ENCODE results near the gene ZNF521. TPM values are rescaled to one million over a fixed set of nuclear protein-coding genes. Genes with fewer than 3 reads are reported as not detected.

ZNF521 gene
- total RNA-seq, 1 experiment from 2014 or later: not detected

GRCh38 chr18:25353080-25353479 lies 1.1 kb upstream of the ZNF521 start:
- no peak for DNase-seq (ENCODE audit: unreplicated experiment)
- TF ChIP-seq CTCF (IDR thresholded peaks at IDR 0.05; ENCODE audit: unreplicated experiment): no peak
- Mint-ChIP-seq H3K4me1 (ENCODE audit: insufficient read depth, unreplicated experiment) (peaks cover 5% of the 10 kb centered on the region), H3K27me3 (ENCODE audit: insufficient read depth, unreplicated experiment) (peaks cover 51% of the 10 kb centered on the region), H3K4me3 (ENCODE audit: unreplicated experiment) (no peak overlapping the region), H3K36me3 (ENCODE audit: insufficient read depth, unreplicated experiment) (no peaks in the 10 kb centered on the region), H3K9me3 (ENCODE audit: unreplicated experiment) (no peaks in the 10 kb centered on the region), H3K27ac (ENCODE audit: low read depth, unreplicated experiment) (no peak overlapping the region)
- ChIA-PET POLR2A (no interaction called here), CTCF (interaction anchor here (0.8 to 1.0 kb wide), 3 partner anchors 16 to 238 kb away, joined by 3 to 4 read pairs (median 4); no protein-coding TSS in a partner anchor)
- BruUV-seq (replicated peaks): no TSS peak
- intact Hi-C loops (cut with micrococcal nuclease): loop anchor here (5.0 kb wide), 1 partner anchor 956 kb away; the partner anchor contains the start of gene OSBPL1A

GRCh38 chr18:25352629-25353005 lies 651 bp upstream of the ZNF521 start:
- DNase-seq (ENCODE audit: unreplicated experiment): peak; percentile 1
- Mint-ChIP-seq H3K27ac (ENCODE audit: low read depth, unreplicated experiment) (no peak overlapping the region), H3K9me3 (ENCODE audit: unreplicated experiment) (no peaks in the 10 kb centered on the region), H3K4me1 (ENCODE audit: insufficient read depth, unreplicated experiment) (peaks cover 5% of the 10 kb centered on the region), H3K27me3 (ENCODE audit: insufficient read depth, unreplicated experiment) (peaks cover 55% of the 10 kb centered on the region), H3K36me3 (ENCODE audit: insufficient read depth, unreplicated experiment) (no peaks in the 10 kb centered on the region), H3K4me3 (ENCODE audit: unreplicated experiment) (peak overlapping the region; percentile 75)
- intact Hi-C loops (cut with micrococcal nuclease): loop anchor here (5.0 kb wide), 1 partner anchor 955 kb away; the partner anchor contains the start of gene OSBPL1A
- BruUV-seq (replicated peaks): no TSS peak
- CTCF ChIA-PET: interaction anchor here (0.8 to 1.0 kb wide), 3 partner anchors 16 to 237 kb away, joined by 3 to 4 read pairs (median 4); no protein-coding TSS in a partner anchor
- POLR2A ChIA-PET: no interaction called here
- peak; percentile 4 for TF ChIP-seq CTCF (IDR thresholded peaks at IDR 0.05; ENCODE audit: unreplicated experiment)

- H3K4me3 Mint-ChIP-seq (ENCODE audit: unreplicated experiment): peak overlapping the region; percentile 75
- H3K27me3 Mint-ChIP-seq (ENCODE audit: insufficient read depth, unreplicated experiment): peaks cover 68% of the 10 kb centered on the region
- no peak overlapping the region for H3K27ac Mint-ChIP-seq (ENCODE audit: low read depth, unreplicated experiment)
- ChIA-PET CTCF (interaction anchor here (0.6 to 0.7 kb wide), 2 partner anchors 10 to 84 kb away, joined by 3 to 4 read pairs; no protein-coding TSS in a partner anchor), POLR2A (interaction anchor here (0.8 kb wide), 1 partner anchor 127 kb away, joined by 4 read pairs; no protein-coding TSS in a partner anchor)
- no peaks in the 10 kb centered on the region for H3K9me3 Mint-ChIP-seq (ENCODE audit: unreplicated experiment)
- intact Hi-C loops (cut with micrococcal nuclease): loop anchor here (5.0 kb wide), 1 partner anchor 954 kb away; the partner anchor contains the start of gene OSBPL1A
- H3K4me1 Mint-ChIP-seq (ENCODE audit: insufficient read depth, unreplicated experiment): peaks cover 5% of the 10 kb centered on the region
- no peak for DNase-seq (ENCODE audit: unreplicated experiment)
- BruUV-seq (replicated peaks): no TSS peak
- no peaks in the 10 kb centered on the region for H3K36me3 Mint-ChIP-seq (ENCODE audit: insufficient read depth, unreplicated experiment)
- TF ChIP-seq CTCF (IDR thresholded peaks at IDR 0.05; ENCODE audit: unreplicated experiment): no peak
Observed at GRCh38 chr18:25351280-25351775, 638 bp downstream of the ZNF521 start.

- no peak for DNase-seq (ENCODE audit: unreplicated experiment)
- no peaks in the 10 kb centered on the region for H3K36me3 Mint-ChIP-seq (ENCODE audit: insufficient read depth, unreplicated experiment)
- ChIA-PET POLR2A (interaction anchor here (0.8 kb wide), 1 partner anchor 128 kb away, joined by 4 read pairs; no protein-coding TSS in a partner anchor), CTCF (interaction anchor here (0.6 to 0.7 kb wide), 2 partner anchors 10 to 85 kb away, joined by 3 to 4 read pairs; no protein-coding TSS in a partner anchor)
- no peak for TF ChIP-seq CTCF (IDR thresholded peaks at IDR 0.05; ENCODE audit: unreplicated experiment)
- H3K4me3 Mint-ChIP-seq (ENCODE audit: unreplicated experiment): peak overlapping the region; percentile 75
- peaks cover 5% of the 10 kb centered on the region for H3K4me1 Mint-ChIP-seq (ENCODE audit: insufficient read depth, unreplicated experiment)
- peaks cover 68% of the 10 kb centered on the region for H3K27me3 Mint-ChIP-seq (ENCODE audit: insufficient read depth, unreplicated experiment)
- no peaks in the 10 kb centered on the region for H3K9me3 Mint-ChIP-seq (ENCODE audit: unreplicated experiment)
- H3K27ac Mint-ChIP-seq (ENCODE audit: low read depth, unreplicated experiment): no peak overlapping the region
- no TSS peak for BruUV-seq (replicated peaks)
- intact Hi-C loops (cut with micrococcal nuclease): loop anchor here (5.0 kb wide), 1 partner anchor 953 kb away; the partner anchor contains the start of gene OSBPL1A
Observed at GRCh38 chr18:25350489-25351251, 1.3 kb downstream of the ZNF521 start.

All from MCF 10A (cell line).